ENCODE data around the gene ASCC3.
A peak's percentile ranks its signal among the peaks of the same experiment; 100 is the strongest.

The ASCC3 gene

GRCh38 chr6:100503043-100503705, 378.0 kb downstream of the ASCC3 start:
- no peak for DNase-seq (ENCODE audit: low read depth in 2 of 2)

GRCh38 chr6:100493206-100493888, 387.8 kb downstream of the ASCC3 start:
- no peak for DNase-seq (ENCODE audit: low read depth in 2 of 2)

GRCh38 chr6:100491952-100492670, 389.0 kb downstream of the ASCC3 start:
- no peak for DNase-seq (ENCODE audit: low read depth in 2 of 2)

- no peak for DNase-seq (ENCODE audit: low read depth in 2 of 2)
Observed at GRCh38 chr6:100490065-100490464, 391.1 kb downstream of the ASCC3 start.

- no peak for DNase-seq (ENCODE audit: low read depth in 2 of 2)
Observed at GRCh38 chr6:100488244-100488643, 392.9 kb downstream of the ASCC3 start.

GRCh38 chr6:100487638-100488037, 393.5 kb downstream of the ASCC3 start:
- DNase-seq (ENCODE audit: low read depth in 2 of 2): no peak

- DNase-seq (ENCODE audit: low read depth in 2 of 2): no peak
Observed at GRCh38 chr6:100485268-100485667, 395.9 kb downstream of the ASCC3 start.

- DNase-seq (ENCODE audit: low read depth in 2 of 2): no peak
Observed at GRCh38 chr6:100484474-100484873, 396.7 kb downstream of the ASCC3 start.

GRCh38 chr6:100482698-100483097, 398.4 kb downstream of the ASCC3 start:
- no peak for DNase-seq (ENCODE audit: low read depth in 2 of 2)

- no peak for DNase-seq (ENCODE audit: low read depth in 2 of 2)
Observed at GRCh38 chr6:100479179-100480035, 401.7 kb downstream of the ASCC3 start.

GRCh38 chr6:100475554-100476320, 405.4 kb downstream of the ASCC3 start:
- DNase-seq (ENCODE audit: low read depth in 2 of 2): no peak

GRCh38 chr6:100473182-100473581, 407.9 kb downstream of the ASCC3 start:
- no peak for DNase-seq (ENCODE audit: low read depth in 2 of 2)

GRCh38 chr6:100472674-100473073, 408.5 kb downstream of the ASCC3 start:
- peak in 1 of 2 donors; percentile 27 for DNase-seq (ENCODE audit: low read depth in 2 of 2)

GRCh38 chr6:100470422-100471120, 410.6 kb downstream of the ASCC3 start:
- DNase-seq (ENCODE audit: low read depth in 2 of 2): no peak

- no peak for DNase-seq (ENCODE audit: low read depth in 2 of 2)
Observed at GRCh38 chr6:100469101-100469859, 411.8 kb downstream of the ASCC3 start.

GRCh38 chr6:100468016-100468622, 413.0 kb downstream of the ASCC3 start:
- no peak for DNase-seq (ENCODE audit: low read depth in 2 of 2)

GRCh38 chr6:100467129-100468015, 413.8 kb downstream of the ASCC3 start:
- DNase-seq (ENCODE audit: low read depth in 2 of 2): no peak

- no peak for DNase-seq (ENCODE audit: low read depth in 2 of 2)
Observed at GRCh38 chr6:100466410-100467128, 414.6 kb downstream of the ASCC3 start.

Measured in stimulated activated CD8-positive, alpha-beta memory T cell treated with anti-CD3 and anti-CD28 coated beads, Interleukin-15, amount 100 ng/mL, for 48 hours (primary cell).